Measurements from ENCODE around the gene FBLIM1. TPM values are rescaled to one million over a fixed set of nuclear protein-coding genes. Genes with fewer than 3 reads are reported as not detected.

Gene FBLIM1
- total RNA-seq, 2 experiments from 2014 or later: not detected

DNA sequence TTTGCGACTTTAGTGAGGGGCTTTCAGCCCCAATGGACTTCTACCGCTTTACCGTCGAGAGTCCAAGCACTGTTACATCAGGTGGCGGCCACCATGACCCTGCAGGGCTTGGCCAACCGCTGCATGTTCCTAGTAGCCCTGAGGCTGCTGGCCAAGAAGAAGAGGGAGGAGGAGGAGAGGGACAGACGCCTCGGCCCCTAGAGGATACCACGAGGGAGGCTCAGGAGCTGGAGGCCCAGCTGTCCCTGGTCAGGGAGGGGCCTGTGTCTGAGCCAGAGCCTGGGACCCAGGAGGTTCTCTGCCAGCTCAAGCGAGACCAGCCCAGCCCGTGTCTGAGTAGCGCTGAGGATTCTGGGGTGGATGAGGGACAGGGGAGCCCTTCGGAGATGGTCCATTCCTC is 31.2 kb upstream of the FBLIM1 start:
- intact Hi-C loops (cut with micrococcal nuclease; ENCODE audit: unreplicated experiment): no loop called here

GRCh38 chr1:15727866-15728534 is 30.6 kb upstream of the FBLIM1 start:
- ChIA-PET POLR2A (interaction anchor here (0.6 kb wide), 1 partner anchor 14 kb away, joined by 3 read pairs; no protein-coding TSS in a partner anchor), CTCF (ENCODE audit: unreplicated experiment) (no interaction called here)
- H3K4me2 ChIP-seq (ENCODE audit: low read length): no peak overlapping the region
- TF ChIP-seq CTCF (conservative IDR thresholded peaks at IDR 0.05; ENCODE audit: low read length) (no peak), EZH2phosphoT487 (IDR thresholded peaks at IDR 0.05; ENCODE audit: borderline replicate concordance, low read depth, low read length) (no peak)
- no peaks in the 10 kb centered on the region for H3K9me3 ChIP-seq (ENCODE audit: low read length)
- no peaks in the 10 kb centered on the region for H3K79me2 ChIP-seq (ENCODE audit: insufficient read depth, low read depth, low read length)
- H3K4me3 ChIP-seq (ENCODE audit: low read depth, low read length, poor library complexity, severe bottlenecking): no peak overlapping the region
- H3K27ac ChIP-seq (ENCODE audit: low read depth, low read length, poor library complexity, severe bottlenecking): no peak overlapping the region
- no peaks in the 10 kb centered on the region for H3K9me2 ChIP-seq (ENCODE audit: insufficient read depth, low read length)
- no peaks in the 10 kb centered on the region for H3K4me1 ChIP-seq (ENCODE audit: insufficient read depth, low read length, poor library complexity, severe bottlenecking)
- intact Hi-C loops (cut with micrococcal nuclease; ENCODE audit: unreplicated experiment): no loop called here
- DNase-seq (ENCODE audit: low spot score): no peak
- no TSS peak for BruUV-seq (replicated peaks)
- peaks cover 17% of the 10 kb centered on the region; the same call in 1 of the 2 replicates for H3K36me3 ChIP-seq (ENCODE audit: insufficient read depth, low read length)
- no peak overlapping the region for H2AFZ ChIP-seq (ENCODE audit: low read length)
- no peaks in the 10 kb centered on the region for H4K20me1 ChIP-seq (ENCODE audit: insufficient read depth, low read length)

More for the DNA sequence above, 31.2 kb upstream of the FBLIM1 start:
- no peak overlapping the region for H3K4me3 ChIP-seq (ENCODE audit: low read depth, low read length, poor library complexity, severe bottlenecking)
- H3K9me3 ChIP-seq (ENCODE audit: low read length): no peaks in the 10 kb centered on the region
- no peak overlapping the region for H3K27ac ChIP-seq (ENCODE audit: low read depth, low read length, poor library complexity, severe bottlenecking)
- H3K36me3 ChIP-seq (ENCODE audit: insufficient read depth, low read length): peaks cover 17% of the 10 kb centered on the region; the same call in 1 of the 2 replicates
- DNase-seq (ENCODE audit: low spot score): no peak
- no TSS peak for BruUV-seq (replicated peaks)
- H3K9me2 ChIP-seq (ENCODE audit: insufficient read depth, low read length): no peaks in the 10 kb centered on the region
- H3K4me1 ChIP-seq (ENCODE audit: insufficient read depth, low read length, poor library complexity, severe bottlenecking): no peaks in the 10 kb centered on the region
- H3K79me2 ChIP-seq (ENCODE audit: insufficient read depth, low read depth, low read length): no peaks in the 10 kb centered on the region
- H2AFZ ChIP-seq (ENCODE audit: low read length): no peak overlapping the region
- no peak for TF ChIP-seq CTCF (conservative IDR thresholded peaks at IDR 0.05; ENCODE audit: low read length)
- no peak for TF ChIP-seq EZH2phosphoT487 (IDR thresholded peaks at IDR 0.05; ENCODE audit: borderline replicate concordance, low read depth, low read length)
- no peak overlapping the region for H3K4me2 ChIP-seq (ENCODE audit: low read length)
- no peaks in the 10 kb centered on the region for H4K20me1 ChIP-seq (ENCODE audit: insufficient read depth, low read length)
- CTCF ChIA-PET (ENCODE audit: unreplicated experiment): no interaction called here
- POLR2A ChIA-PET: interaction anchor here (0.6 kb wide), 2 partner anchors 14 to 655 kb away, joined by 3 read pairs; no protein-coding TSS in a partner anchor

- Histone ChIP-seq H2AFZ (ENCODE audit: low read length) (no peak overlapping the region), H3K27ac (ENCODE audit: low read depth, low read length, poor library complexity, severe bottlenecking) (no peak overlapping the region), H3K36me3 (ENCODE audit: insufficient read depth, low read length) (peaks cover 17% of the 10 kb centered on the region; the same call in 1 of the 2 replicates), H4K20me1 (ENCODE audit: insufficient read depth, low read length) (no peaks in the 10 kb centered on the region), H3K4me2 (ENCODE audit: low read length) (no peak overlapping the region), H3K9me3 (ENCODE audit: low read length) (no peaks in the 10 kb centered on the region), H3K4me3 (ENCODE audit: low read depth, low read length, poor library complexity, severe bottlenecking) (no peak overlapping the region), H3K4me1 (ENCODE audit: insufficient read depth, low read length, poor library complexity, severe bottlenecking) (no peaks in the 10 kb centered on the region), H3K79me2 (ENCODE audit: insufficient read depth, low read depth, low read length) (no peaks in the 10 kb centered on the region), H3K9me2 (ENCODE audit: insufficient read depth, low read length) (no peaks in the 10 kb centered on the region)
- TF ChIP-seq EZH2phosphoT487 (IDR thresholded peaks at IDR 0.05; ENCODE audit: borderline replicate concordance, low read depth, low read length): no peak
- no peak for TF ChIP-seq CTCF (conservative IDR thresholded peaks at IDR 0.05; ENCODE audit: low read length)
- ChIA-PET CTCF (ENCODE audit: unreplicated experiment) (no interaction called here), POLR2A (no interaction called here)
- BruUV-seq (replicated peaks): no TSS peak
- intact Hi-C loops (cut with micrococcal nuclease; ENCODE audit: unreplicated experiment): no loop called here
- DNase-seq (ENCODE audit: low spot score): no peak
Observed at GRCh38 chr1:15728937-15729657, 29.5 kb upstream of the FBLIM1 start.

Data from OCI-LY7 (cell line).